ENCODE results near the gene BNC1. TPM values are rescaled to one million over a fixed set of nuclear protein-coding genes. Genes with fewer than 3 reads are reported as not detected.

The BNC1 gene
- polyA plus RNA-seq, 1 of the 3 experiments (the other 2 are of a cell fraction) = not detected

DNA sequence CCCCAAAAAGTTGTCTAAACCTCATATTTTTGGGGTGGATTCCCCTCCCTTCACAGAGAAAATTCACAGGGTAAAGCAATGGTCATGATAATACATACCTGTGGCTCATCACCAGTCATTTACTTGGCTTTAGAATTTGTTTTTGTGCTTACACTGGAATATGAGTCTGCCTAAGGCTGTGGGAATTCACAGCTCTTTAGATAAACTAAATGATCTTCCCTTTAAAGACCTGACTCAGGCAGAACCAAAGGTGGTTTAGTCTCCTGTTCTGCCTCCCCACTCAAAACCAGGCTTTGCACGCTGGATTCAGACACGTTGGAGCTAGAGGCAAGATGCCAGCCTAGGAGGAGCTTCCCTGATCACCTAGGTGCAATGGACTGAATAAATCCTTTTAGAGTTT is 40.3 kb upstream of the BNC1 start:
- H3K27me3 ChIP-seq (ENCODE audit: insufficient read depth) = no peaks in the 10 kb centered on the region; the same call in 1 of the 2 replicates
- POLR2A ChIA-PET = no interaction called here
- H3K79me2 ChIP-seq (ENCODE audit: insufficient read depth) = no peaks in the 10 kb centered on the region
- CTCF ChIA-PET = no interaction called here
- H3K9me2 ChIP-seq = no peaks in the 10 kb centered on the region
- WGBS (ENCODE audit: low lambda C conversion rate) = 31% methylated on average over 2 of the region's 2 CpGs
- no peak overlapping the region for H3K27ac ChIP-seq (ENCODE audit: low read depth in 2 of 2, low read length in 1 of 2)
- no peaks in the 10 kb centered on the region for H3K9me3 ChIP-seq
- H3K36me3 ChIP-seq (replicated peaks in 1 of 2; ENCODE audit: control insufficient read depth in 1 of 2, insufficient read depth in 2 of 2, low read length in 1 of 2) = no peaks in the 10 kb centered on the region
- no peaks in the 10 kb centered on the region for H4K20me1 ChIP-seq (ENCODE audit: insufficient read depth)
- no peak for DNase-seq
- no peak overlapping the region for H3K4me2 ChIP-seq
- no peak overlapping the region for H3K9ac ChIP-seq
- no peak overlapping the region for H2AFZ ChIP-seq (ENCODE audit: low read depth)
- H3F3A ChIP-seq (replicated peaks; ENCODE audit: insufficient read depth) = no peaks in the 10 kb centered on the region
- no peak overlapping the region for H3K4me3 ChIP-seq (ENCODE audit: low read depth in 2 of 2, low read length in 1 of 2)
- H3K4me1 ChIP-seq (ENCODE audit: control insufficient read depth in 1 of 2, insufficient read depth in 2 of 2, low read depth in 1 of 2, low read length in 1 of 2) = no peaks in the 10 kb centered on the region; a peak in 1 of 4 replicates
- no peak for TF ChIP-seq SMC3 (IDR thresholded peaks at IDR 0.05; ENCODE audit: low read depth, low read length)
- TF ChIP-seq, protein P1, sequence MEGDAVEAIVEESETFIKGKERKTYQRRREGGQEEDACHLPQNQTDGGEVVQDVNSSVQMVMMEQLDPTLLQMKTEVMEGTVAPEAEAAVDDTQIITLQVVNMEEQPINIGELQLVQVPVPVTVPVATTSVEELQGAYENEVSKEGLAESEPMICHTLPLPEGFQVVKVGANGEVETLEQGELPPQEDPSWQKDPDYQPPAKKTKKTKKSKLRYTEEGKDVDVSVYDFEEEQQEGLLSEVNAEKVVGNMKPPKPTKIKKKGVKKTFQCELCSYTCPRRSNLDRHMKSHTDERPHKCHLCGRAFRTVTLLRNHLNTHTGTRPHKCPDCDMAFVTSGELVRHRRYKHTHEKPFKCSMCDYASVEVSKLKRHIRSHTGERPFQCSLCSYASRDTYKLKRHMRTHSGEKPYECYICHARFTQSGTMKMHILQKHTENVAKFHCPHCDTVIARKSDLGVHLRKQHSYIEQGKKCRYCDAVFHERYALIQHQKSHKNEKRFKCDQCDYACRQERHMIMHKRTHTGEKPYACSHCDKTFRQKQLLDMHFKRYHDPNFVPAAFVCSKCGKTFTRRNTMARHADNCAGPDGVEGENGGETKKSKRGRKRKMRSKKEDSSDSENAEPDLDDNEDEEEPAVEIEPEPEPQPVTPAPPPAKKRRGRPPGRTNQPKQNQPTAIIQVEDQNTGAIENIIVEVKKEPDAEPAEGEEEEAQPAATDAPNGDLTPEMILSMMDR (IDR thresholded peaks at IDR 0.05) = no peak
- no peak for TF ChIP-seq FOXM1 (IDR thresholded peaks at IDR 0.05; ENCODE audit: low read depth)
- no peak for TF ChIP-seq RFX5 (IDR thresholded peaks at IDR 0.05; ENCODE audit: low read length)
- TF ChIP-seq MEF2A (IDR thresholded peaks at IDR 0.05; ENCODE audit: borderline replicate concordance, low read depth) = no peak

DNA sequence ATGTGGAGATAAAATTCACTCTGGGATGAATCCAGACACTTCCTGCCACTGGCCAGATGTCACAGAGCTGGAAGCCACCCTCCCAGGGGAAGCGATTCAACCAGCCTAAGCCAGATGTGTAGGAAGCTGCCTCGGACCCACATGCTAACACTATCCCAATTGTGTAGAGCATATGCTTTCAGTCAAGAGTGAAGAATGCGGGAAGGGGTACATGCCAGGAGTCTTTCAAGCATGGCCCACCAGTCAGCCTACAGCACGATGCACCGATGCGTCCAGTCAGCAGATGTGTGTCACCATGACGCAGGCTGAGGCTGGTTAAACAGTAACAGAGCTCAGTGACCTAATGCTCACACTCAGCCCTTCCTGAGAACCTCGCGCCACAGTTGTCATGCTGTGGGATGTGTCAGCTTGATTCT is 38.8 kb upstream of the BNC1 start:
- Histone ChIP-seq H3K4me2 (no peak overlapping the region), H3K9ac (no peak overlapping the region)
- CTCF ChIA-PET = no interaction called here

More for the DNA sequence above, 38.8 kb upstream of the BNC1 start:
- H3K27me3 ChIP-seq (ENCODE audit: insufficient read depth) = no peaks in the 10 kb centered on the region; the same call in 1 of the 2 replicates
- H3K27ac ChIP-seq (ENCODE audit: low read depth in 2 of 2, low read length in 1 of 2) = no peak overlapping the region
- peak; percentile 4 for DNase-seq
- TF ChIP-seq RCOR1 (IDR thresholded peaks at IDR 0.05; ENCODE audit: low read length) (no peak), ELF1 (IDR thresholded peaks at IDR 0.05) (no peak), GATA2 (CRISPR knock-in tag; IDR thresholded peaks at IDR 0.05) (no peak), TEAD4 (IDR thresholded peaks at IDR 0.05; ENCODE audit: borderline replicate concordance, insufficient read depth) (no peak), TAF1 (IDR thresholded peaks at IDR 0.05; ENCODE audit: borderline replicate concordance, low read depth, low read length) (no peak), NRF1 (IDR thresholded peaks at IDR 0.05; ENCODE audit: low read depth, low read length) (no peak), RFX5 (IDR thresholded peaks at IDR 0.05; ENCODE audit: low read length) (no peak)
- TF ChIP-seq, protein P2, sequence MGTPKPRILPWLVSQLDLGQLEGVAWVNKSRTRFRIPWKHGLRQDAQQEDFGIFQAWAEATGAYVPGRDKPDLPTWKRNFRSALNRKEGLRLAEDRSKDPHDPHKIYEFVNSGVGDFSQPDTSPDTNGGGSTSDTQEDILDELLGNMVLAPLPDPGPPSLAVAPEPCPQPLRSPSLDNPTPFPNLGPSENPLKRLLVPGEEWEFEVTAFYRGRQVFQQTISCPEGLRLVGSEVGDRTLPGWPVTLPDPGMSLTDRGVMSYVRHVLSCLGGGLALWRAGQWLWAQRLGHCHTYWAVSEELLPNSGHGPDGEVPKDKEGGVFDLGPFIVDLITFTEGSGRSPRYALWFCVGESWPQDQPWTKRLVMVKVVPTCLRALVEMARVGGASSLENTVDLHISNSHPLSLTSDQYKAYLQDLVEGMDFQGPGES (IDR thresholded peaks at IDR 0.05; ENCODE audit: low read depth, low read length) = no peak
- no peaks in the 10 kb centered on the region for H3K79me2 ChIP-seq (ENCODE audit: insufficient read depth)
- no peak overlapping the region for H3K4me3 ChIP-seq (ENCODE audit: low read depth in 2 of 2, low read length in 1 of 2)
- no peaks in the 10 kb centered on the region for H3F3A ChIP-seq (replicated peaks; ENCODE audit: insufficient read depth)
- H2AFZ ChIP-seq (ENCODE audit: low read depth) = no peak overlapping the region
- POLR2A ChIA-PET = no interaction called here
- no peaks in the 10 kb centered on the region for H3K9me2 ChIP-seq
- H3K36me3 ChIP-seq (replicated peaks in 1 of 2; ENCODE audit: control insufficient read depth in 1 of 2, insufficient read depth in 2 of 2, low read length in 1 of 2) = no peaks in the 10 kb centered on the region
- H4K20me1 ChIP-seq (ENCODE audit: insufficient read depth) = no peaks in the 10 kb centered on the region
- WGBS (ENCODE audit: low lambda C conversion rate) = 0% methylated on average over 9 of the region's 9 CpGs
- no peaks in the 10 kb centered on the region; a peak in 1 of 4 replicates for H3K4me1 ChIP-seq (ENCODE audit: control insufficient read depth in 1 of 2, insufficient read depth in 2 of 2, low read depth in 1 of 2, low read length in 1 of 2)
- no peaks in the 10 kb centered on the region for H3K9me3 ChIP-seq

Measured in SK-N-SH (cell line).